ENCODE results near the gene MAD1L1.

- no peak for TF ChIP-seq POLR2A (IDR thresholded peaks at IDR 0.05; ENCODE audit: control extremely low read depth in 1 of 2, low read depth in 2 of 2, low read length in 2 of 2)
- TF ChIP-seq CHD2 (IDR thresholded peaks at IDR 0.05; ENCODE audit: low read length) = no peak
These were observed 239.6 kb downstream of the MAD1L1 start for GRCh38 chr7:1993031-1993695.
